Gastrocnemius medialis (tissue), 4 donors: Measurements from ENCODE around the gene TTYH2. TPM values are rescaled to one million over a fixed set of nuclear protein-coding genes. Genes with fewer than 3 reads are reported as not detected.

ENCODE experiments used
- ATAC-seq, 2 donors: fragments of 150-250 bp; one replicate each; pipeline ENCODE4 v1.9.1; 2016
- DNase-seq, 2 donors: peaks; one replicate each; pipeline ENCODE4 v3.0.0-alpha.2; 2019
- H3K27ac ChIP-seq, 4 donors: fragments of 200-600 bp; sonication (generic); 1 replicate in 1 of 4; 2 replicates in 3 of 4; pipeline ENCODE4 v1.5.1; 2016 to 2018; ENCODE audit warnings: mild to moderate bottlenecking in 2 of 4, moderate library complexity in 1 of 4
- H3K27me3 ChIP-seq, 3 donors: fragments of 200-600 bp; sonication (generic) in 2 of 3; 1 replicate in 1 of 3; 2 replicates in 2 of 3; pipeline versions ENCODE4 v1.5.1 to v1.6.0; 2016 to 2019; ENCODE audit warnings: mild to moderate bottlenecking in 1 of 3, moderate library complexity in 1 of 3
- H3K36me3 ChIP-seq, 2 donors: fragments of 200-600 bp; sonication (generic) in 1 of 2; one replicate each; pipeline ENCODE4 v1.5.1; 2017 to 2018
- H3K4me1 ChIP-seq, 2 donors: fragments of 200-600 bp; sonication (generic) in 1 of 2; one replicate each; pipeline ENCODE4 v1.5.1; 2016 to 2017; ENCODE audit warnings: mild to moderate bottlenecking in 2 of 2
- H3K4me3 ChIP-seq, 4 donors: fragments of 200-600 bp; sonication (generic) in 3 of 4; 1 replicate in 1 of 4; 2 replicates in 3 of 4; pipeline ENCODE4 v1.5.1; 2016 to 2019; ENCODE audit warnings: mild to moderate bottlenecking in 2 of 4
- H3K9me3 ChIP-seq, 3 donors: fragments of 200-600 bp; sonication (generic) in 2 of 3; 1 replicate in 1 of 3; 2 replicates in 2 of 3; pipeline ENCODE4 v1.5.1; 2016 to 2019
- POLR2A ChIP-seq, 2 donors: fragments of 450-650 bp; IDR thresholded peaks; one replicate each; pipeline ENCODE4 v1.6.1; 2017; ENCODE audit warnings: antibody characterized with exemption in 2 of 2, mild to moderate bottlenecking in 2 of 2, moderate library complexity in 2 of 2
- in situ Hi-C, 4 donors: fragments of 200-750 bp; cut with MboI; loops; one replicate each; pipeline versions ENCODE4 v1.15.0 to v1.8.0; 2017; ENCODE audit warnings: low sequenced_read_pairs in 4 of 4
- intact Hi-C: fragments of 100-400 bp; cut with DNase I; formaldehyde crosslinking; loops from one replicate; pipeline ENCODE4 v1.15.1; 2023; ENCODE audit warnings: low total_unique reads
- total RNA-seq, 4 donors: library from RNA; depleted of rRNA; stranded (reverse); fragments of >200 nt; gene quantifications; one replicate each; pipeline versions ENCODE4 v1.1.0 to v1.2.3, GENCODE V29; 2016
- TF ChIP-seq, protein P1 (sequence below), 5 experiments: fragments of 450-650 bp in 3 of 5; fragments of 200-600 bp in 2 of 5; sonication (generic) in 2 of 5; IDR thresholded peaks in 4 of 5; conservative IDR thresholded peaks in 1 of 5; 1 replicate in 4 of 5; 2 replicates in 1 of 5; pipeline ENCODE4 v1.5.1; 2016 to 2019; ENCODE audit warnings: antibody characterized with exemption in 5 of 5, mild to moderate bottlenecking in 3 of 5, moderate library complexity in 3 of 5

TTYH2 gene
- total RNA-seq, 4 donors from 2014 or later = 4.7 to 19.2 (median 11.4) TPM

DNA sequence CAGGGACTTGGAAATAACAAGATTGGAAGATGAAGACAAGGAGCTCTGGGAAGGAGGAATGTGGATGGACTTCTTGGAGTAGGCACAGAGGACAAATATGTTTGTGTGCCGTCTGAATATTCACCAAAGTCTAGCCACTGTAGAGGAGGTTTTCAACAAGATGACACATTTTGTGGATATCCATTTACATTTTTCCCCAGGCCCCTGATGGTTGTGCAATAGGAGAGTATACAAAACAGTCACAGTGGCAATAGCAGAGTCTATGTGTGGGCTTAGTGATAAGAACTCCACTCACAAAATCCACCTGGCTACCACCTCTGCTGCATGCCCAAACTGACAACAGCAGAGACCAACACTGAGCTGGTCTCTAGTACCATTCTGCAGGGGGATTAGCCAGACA lies 42.4 kb upstream of the TTYH2 start:
- Histone ChIP-seq H3K9me3 (no peaks in the 10 kb centered on the region), H3K4me1 (no peaks in the 10 kb centered on the region), H3K27me3 (peaks cover 0 to 8% (median 8%) of the 10 kb centered on the region in 3 donors), H3K4me3 (no peak overlapping the region), H3K27ac (no peak overlapping the region), H3K36me3 (no peaks in the 10 kb centered on the region)
- DNase-seq (no peak), ATAC-seq (no peak)
- in situ Hi-C loops = loop anchor here (10.0 to 25.0 kb wide), 2 partner anchors 734 to 746 kb away; no protein-coding TSS in a partner anchor
- TF ChIP-seq, protein P1, sequence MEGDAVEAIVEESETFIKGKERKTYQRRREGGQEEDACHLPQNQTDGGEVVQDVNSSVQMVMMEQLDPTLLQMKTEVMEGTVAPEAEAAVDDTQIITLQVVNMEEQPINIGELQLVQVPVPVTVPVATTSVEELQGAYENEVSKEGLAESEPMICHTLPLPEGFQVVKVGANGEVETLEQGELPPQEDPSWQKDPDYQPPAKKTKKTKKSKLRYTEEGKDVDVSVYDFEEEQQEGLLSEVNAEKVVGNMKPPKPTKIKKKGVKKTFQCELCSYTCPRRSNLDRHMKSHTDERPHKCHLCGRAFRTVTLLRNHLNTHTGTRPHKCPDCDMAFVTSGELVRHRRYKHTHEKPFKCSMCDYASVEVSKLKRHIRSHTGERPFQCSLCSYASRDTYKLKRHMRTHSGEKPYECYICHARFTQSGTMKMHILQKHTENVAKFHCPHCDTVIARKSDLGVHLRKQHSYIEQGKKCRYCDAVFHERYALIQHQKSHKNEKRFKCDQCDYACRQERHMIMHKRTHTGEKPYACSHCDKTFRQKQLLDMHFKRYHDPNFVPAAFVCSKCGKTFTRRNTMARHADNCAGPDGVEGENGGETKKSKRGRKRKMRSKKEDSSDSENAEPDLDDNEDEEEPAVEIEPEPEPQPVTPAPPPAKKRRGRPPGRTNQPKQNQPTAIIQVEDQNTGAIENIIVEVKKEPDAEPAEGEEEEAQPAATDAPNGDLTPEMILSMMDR (IDR thresholded peaks at IDR 0.05 in 4 of 5, conservative IDR thresholded peaks at IDR 0.05 in 1 of 5) = no peak
- TF ChIP-seq POLR2A (IDR thresholded peaks at IDR 0.05) = no peak
- intact Hi-C loops = no loop called here

GRCh38 chr17:74172700-74173099 lies 40.7 kb upstream of the TTYH2 start:
- no peak for ATAC-seq
- in situ Hi-C loops (loop anchor here (10.0 to 25.0 kb wide), 2 partner anchors 735 to 748 kb away; no protein-coding TSS in a partner anchor), intact Hi-C loops (no loop called here)
- Histone ChIP-seq H3K36me3 (no peaks in the 10 kb centered on the region), H3K4me3 (no peak overlapping the region), H3K9me3 (no peaks in the 10 kb centered on the region), H3K4me1 (no peaks in the 10 kb centered on the region), H3K27ac (no peak overlapping the region), H3K27me3 (peaks cover 0 to 8% (median 8%) of the 10 kb centered on the region in 3 donors)
- no peak for DNase-seq
- TF ChIP-seq POLR2A (IDR thresholded peaks at IDR 0.05) = no peak
- TF ChIP-seq, protein P1 (IDR thresholded peaks at IDR 0.05 in 4 of 5, conservative IDR thresholded peaks at IDR 0.05 in 1 of 5) = no peak

GRCh38 chr17:74176546-74177001 lies 36.8 kb upstream of the TTYH2 start:
- no peaks in the 10 kb centered on the region for H3K4me1 ChIP-seq
- DNase-seq (peak in 1 of 2 donors; percentile 14), ATAC-seq (peak in 1 of 2 donors; percentile 66)
- in situ Hi-C loops (loop anchor here in 3 of 4 donors (10.0 kb wide), 1 partner anchor 752 kb away; no protein-coding TSS in a partner anchor), intact Hi-C loops (loop anchor here (1.0 kb wide), 1 partner anchor 747 kb away; no protein-coding TSS in a partner anchor)
- no peaks in the 10 kb centered on the region for H3K9me3 ChIP-seq
- H3K36me3 ChIP-seq = no peaks in the 10 kb centered on the region
- TF ChIP-seq POLR2A (IDR thresholded peaks at IDR 0.05) = no peak
- TF ChIP-seq, protein P1 (IDR thresholded peaks at IDR 0.05 in 4 of 5, conservative IDR thresholded peaks at IDR 0.05 in 1 of 5) = peak; percentile 27 to 67 (median 59)
- H3K4me3 ChIP-seq = no peak overlapping the region
- peaks cover 0 to 8% (median 8%) of the 10 kb centered on the region in 3 donors for H3K27me3 ChIP-seq
- H3K27ac ChIP-seq = no peak overlapping the region

- DNase-seq (no peak), ATAC-seq (no peak)
- no peaks in the 10 kb centered on the region for H3K9me3 ChIP-seq
- no peaks in the 10 kb centered on the region for H3K36me3 ChIP-seq
- H3K27me3 ChIP-seq = peaks cover 0 to 8% (median 8%) of the 10 kb centered on the region in 3 donors
- H3K4me1 ChIP-seq = no peaks in the 10 kb centered on the region
- H3K4me3 ChIP-seq = no peak overlapping the region
- intact Hi-C loops = no loop called here
- H3K27ac ChIP-seq = no peak overlapping the region
- in situ Hi-C loops = loop anchor here in 3 of 4 donors (10.0 kb wide), 1 partner anchor 752 kb away; no protein-coding TSS in a partner anchor
- TF ChIP-seq, protein P1 (IDR thresholded peaks at IDR 0.05 in 4 of 5, conservative IDR thresholded peaks at IDR 0.05 in 1 of 5) = no peak
- no peak for TF ChIP-seq POLR2A (IDR thresholded peaks at IDR 0.05)
These were observed 36.3 kb upstream of the TTYH2 start for GRCh38 chr17:74177018-74177450.
